HT-29 (cell line): ENCODE data around the gene ITM2C. TPM values are rescaled to one million over a fixed set of nuclear protein-coding genes. Genes with fewer than 3 reads are reported as not detected.

ENCODE experiments used
- DNase-seq: peaks from one replicate; pipeline ENCODE4 v3.0.0-alpha.2; 2015; ENCODE audit warnings: low spot score
- total RNA-seq: library from RNA; depleted of rRNA; stranded (reverse); fragments of >200 nt; shearing (Covaris generic); gene quantifications from 2 replicates; pipeline ENCODE4 v1.2.3, GENCODE V29; 2014

ITM2C gene
- total RNA-seq, 1 experiment from 2014 or later = 87.1 TPM

- DNase-seq = no peak
Observed at GRCh38 chr2:230872968-230873660, 8.4 kb downstream of the ITM2C start.

GRCh38 chr2:230873661-230874401 is 9.1 kb downstream of the ITM2C start:
- DNase-seq = no peak

- DNase-seq = no peak
Observed at GRCh38 chr2:230874456-230874855, 9.7 kb downstream of the ITM2C start.

GRCh38 chr2:230874876-230875275 is 10.1 kb downstream of the ITM2C start:
- no peak for DNase-seq

- no peak for DNase-seq
Observed at GRCh38 chr2:230875347-230876315, 10.9 kb downstream of the ITM2C start.

- no peak for DNase-seq
Observed at GRCh38 chr2:230877116-230877758, 12.5 kb downstream of the ITM2C start.

GRCh38 chr2:230877759-230878598 is 13.2 kb downstream of the ITM2C start:
- DNase-seq = no peak

GRCh38 chr2:230878599-230879188 is 14.0 kb downstream of the ITM2C start:
- no peak for DNase-seq

- DNase-seq = no peak
Observed at GRCh38 chr2:230879271-230879882, 14.6 kb downstream of the ITM2C start.

- no peak for DNase-seq
Observed at GRCh38 chr2:230879891-230880290, 15.1 kb downstream of the ITM2C start.

- no peak for DNase-seq
Observed at GRCh38 chr2:230881840-230882239, 17.1 kb downstream of the ITM2C start.

GRCh38 chr2:230885463-230886130 is 20.9 kb downstream of the ITM2C start:
- DNase-seq = no peak

- DNase-seq = no peak
Observed at GRCh38 chr2:230886206-230886605, 21.5 kb downstream of the ITM2C start.

- DNase-seq = no peak
Observed at GRCh38 chr2:230886671-230887071, 21.9 kb downstream of the ITM2C start.

GRCh38 chr2:230887342-230887741 is 22.6 kb downstream of the ITM2C start:
- DNase-seq = no peak

- no peak for DNase-seq
Observed at GRCh38 chr2:230888824-230889400, 24.2 kb downstream of the ITM2C start.

- no peak for DNase-seq
Observed at GRCh38 chr2:230889911-230890601, 25.3 kb downstream of the ITM2C start.

GRCh38 chr2:230890646-230891045 is 25.9 kb downstream of the ITM2C start:
- DNase-seq = no peak
